HG02759 (cell line): ENCODE data around the gene LUZP1.

ENCODE experiments used
- ATAC-seq: cut with Tn5 transposase; IDR thresholded peaks from one replicate; pipeline ENCODE4 v1.9.1; 2021; ENCODE audit warnings: mild to moderate bottlenecking, moderate library complexity; ENCODE audit not compliant: unreplicated experiment

The LUZP1 gene

GRCh38 chr1:23088027-23088426 lies 80.6 kb downstream of the LUZP1 start:
- ATAC-seq = no peak

GRCh38 chr1:23085696-23086095 lies 83.0 kb downstream of the LUZP1 start:
- no peak for ATAC-seq

GRCh38 chr1:23084880-23085279 lies 83.8 kb downstream of the LUZP1 start:
- no peak for ATAC-seq

GRCh38 chr1:23083714-23084480 lies 84.8 kb downstream of the LUZP1 start:
- no peak for ATAC-seq

- ATAC-seq = no peak
Observed at GRCh38 chr1:23081376-23081775, 87.3 kb downstream of the LUZP1 start.

- no peak for ATAC-seq
Observed at GRCh38 chr1:23080885-23081284, 87.8 kb downstream of the LUZP1 start.

- ATAC-seq = no peak
Observed at GRCh38 chr1:23079025-23079424, 89.6 kb downstream of the LUZP1 start.

- no peak for ATAC-seq
Observed at GRCh38 chr1:23074012-23074411, 94.6 kb downstream of the LUZP1 start.

- ATAC-seq = no peak
Observed at GRCh38 chr1:23069675-23070074, 99.0 kb downstream of the LUZP1 start.

- ATAC-seq = no peak
Observed at GRCh38 chr1:23069149-23069548, 99.5 kb downstream of the LUZP1 start.

GRCh38 chr1:23066075-23066474 lies 102.6 kb downstream of the LUZP1 start:
- ATAC-seq = no peak

GRCh38 chr1:23065385-23065784 lies 103.3 kb downstream of the LUZP1 start:
- no peak for ATAC-seq

- ATAC-seq = no peak
Observed at GRCh38 chr1:23062271-23062670, 106.4 kb downstream of the LUZP1 start.

GRCh38 chr1:23057301-23057700 lies 111.4 kb downstream of the LUZP1 start:
- no peak for ATAC-seq

- ATAC-seq = no peak
Observed at GRCh38 chr1:23051290-23051909, 117.3 kb downstream of the LUZP1 start.

- no peak for ATAC-seq
Observed at GRCh38 chr1:23050201-23050600, 118.5 kb downstream of the LUZP1 start.

- no peak for ATAC-seq
Observed at GRCh38 chr1:23044035-23044434, 124.6 kb downstream of the LUZP1 start.

GRCh38 chr1:23040509-23040908 lies 128.1 kb downstream of the LUZP1 start:
- ATAC-seq = no peak

GRCh38 chr1:23039308-23039826 lies 129.3 kb downstream of the LUZP1 start:
- ATAC-seq = no peak

GRCh38 chr1:23037081-23037740 lies 131.4 kb downstream of the LUZP1 start:
- ATAC-seq = no peak

GRCh38 chr1:23035823-23036452 lies 132.7 kb downstream of the LUZP1 start:
- ATAC-seq = no peak
